Measurements from ENCODE around the gene KIF1A. TPM values are rescaled to one million over a fixed set of nuclear protein-coding genes. Genes with fewer than 3 reads are reported as not detected.

The KIF1A gene
- total RNA-seq, 1 donor from 2014 or later, result 2.0 TPM

DNA sequence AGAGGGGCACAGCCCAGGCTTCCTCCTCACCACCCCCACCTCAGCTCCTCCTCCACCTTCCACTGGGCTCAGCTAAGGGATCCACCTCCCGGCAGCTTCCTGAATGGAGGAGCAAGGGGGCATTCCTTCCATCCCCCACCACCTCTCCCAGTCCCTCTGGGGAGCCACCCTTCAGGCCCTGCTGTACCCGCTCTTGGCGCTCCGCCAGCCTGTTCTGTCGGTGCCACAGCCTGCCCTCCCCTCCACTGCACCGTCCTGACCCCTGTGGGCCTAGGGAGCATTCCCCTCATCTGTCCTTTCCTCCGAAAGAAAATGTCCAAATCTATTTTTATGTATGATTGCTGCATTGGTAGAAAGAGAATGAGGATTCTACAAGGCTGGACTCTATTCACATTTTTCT is 59.9 kb downstream of the KIF1A start:
- Histone ChIP-seq H3K4me3 (no peak overlapping the region), H3K27ac (replicated peaks) (no peak overlapping the region), H3K9me3 (replicated peaks) (no peaks in the 10 kb centered on the region), H3K27me3 (ENCODE audit: low read depth) (peaks cover 16% of the 10 kb centered on the region), H3K36me3 (no peaks in the 10 kb centered on the region), H3K4me1 (no peaks in the 10 kb centered on the region)
- TF ChIP-seq, protein P1, sequence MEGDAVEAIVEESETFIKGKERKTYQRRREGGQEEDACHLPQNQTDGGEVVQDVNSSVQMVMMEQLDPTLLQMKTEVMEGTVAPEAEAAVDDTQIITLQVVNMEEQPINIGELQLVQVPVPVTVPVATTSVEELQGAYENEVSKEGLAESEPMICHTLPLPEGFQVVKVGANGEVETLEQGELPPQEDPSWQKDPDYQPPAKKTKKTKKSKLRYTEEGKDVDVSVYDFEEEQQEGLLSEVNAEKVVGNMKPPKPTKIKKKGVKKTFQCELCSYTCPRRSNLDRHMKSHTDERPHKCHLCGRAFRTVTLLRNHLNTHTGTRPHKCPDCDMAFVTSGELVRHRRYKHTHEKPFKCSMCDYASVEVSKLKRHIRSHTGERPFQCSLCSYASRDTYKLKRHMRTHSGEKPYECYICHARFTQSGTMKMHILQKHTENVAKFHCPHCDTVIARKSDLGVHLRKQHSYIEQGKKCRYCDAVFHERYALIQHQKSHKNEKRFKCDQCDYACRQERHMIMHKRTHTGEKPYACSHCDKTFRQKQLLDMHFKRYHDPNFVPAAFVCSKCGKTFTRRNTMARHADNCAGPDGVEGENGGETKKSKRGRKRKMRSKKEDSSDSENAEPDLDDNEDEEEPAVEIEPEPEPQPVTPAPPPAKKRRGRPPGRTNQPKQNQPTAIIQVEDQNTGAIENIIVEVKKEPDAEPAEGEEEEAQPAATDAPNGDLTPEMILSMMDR (IDR thresholded peaks at IDR 0.05; ENCODE audit: borderline replicate concordance), result no peak
- intact Hi-C loops (cut with micrococcal nuclease), result no loop called here
- no peak for DNase-seq

DNA sequence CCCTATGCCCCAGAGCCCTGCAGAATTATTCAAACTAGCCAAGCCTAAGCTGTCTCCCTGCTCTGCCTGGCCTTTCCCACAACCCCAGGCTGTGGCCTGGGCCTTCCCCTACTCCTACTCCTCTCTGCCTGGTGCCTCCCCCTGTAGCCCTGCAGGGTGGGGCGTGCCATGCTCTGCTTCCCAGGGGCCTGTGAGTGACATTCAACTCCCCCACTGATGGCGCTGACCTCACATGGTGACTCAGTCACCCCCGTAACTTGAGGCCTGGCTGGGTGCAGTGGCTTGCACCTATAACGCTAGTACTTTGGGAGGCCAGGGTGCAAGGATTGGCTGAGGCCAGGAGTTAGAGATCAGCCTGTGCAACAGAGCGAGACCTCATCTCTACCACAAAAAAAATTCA is 60.6 kb downstream of the KIF1A start:
- Histone ChIP-seq H3K27ac (replicated peaks) (no peak overlapping the region), H3K4me3 (no peak overlapping the region), H3K27me3 (ENCODE audit: low read depth) (peaks cover 16% of the 10 kb centered on the region), H3K4me1 (no peaks in the 10 kb centered on the region), H3K36me3 (no peaks in the 10 kb centered on the region), H3K9me3 (replicated peaks) (no peaks in the 10 kb centered on the region)
- DNase-seq, result no peak
- TF ChIP-seq, protein P1 (IDR thresholded peaks at IDR 0.05; ENCODE audit: borderline replicate concordance), result no peak
- intact Hi-C loops (cut with micrococcal nuclease), result no loop called here

DNA sequence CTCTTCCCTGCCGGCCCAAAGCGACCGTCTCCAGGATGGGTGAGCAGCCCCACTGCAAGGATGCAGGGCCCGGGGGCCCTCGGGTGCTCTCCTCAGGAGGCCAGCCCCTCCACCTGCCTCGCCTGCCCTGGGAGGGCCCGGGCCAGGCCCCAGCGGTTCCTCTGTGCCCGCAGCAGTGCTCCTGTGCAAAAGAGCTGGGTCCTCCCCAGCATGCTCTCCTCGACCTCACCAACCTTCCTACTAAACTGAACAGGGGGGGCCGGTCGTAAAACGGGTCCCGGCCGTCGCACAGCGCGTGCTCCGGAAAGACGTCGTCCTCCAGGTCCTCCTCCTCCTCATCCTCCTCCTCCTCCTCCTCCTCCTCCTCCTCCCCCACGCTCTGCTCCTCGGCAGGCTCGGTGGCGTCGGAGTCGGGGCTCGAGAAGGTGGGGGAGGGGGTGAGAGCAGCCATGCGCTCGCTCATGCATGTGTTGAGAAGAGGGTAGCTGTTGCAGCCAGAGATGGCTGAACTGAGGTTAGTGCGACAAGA is 62.9 kb downstream of the KIF1A start:
- H3K4me1 ChIP-seq, result no peaks in the 10 kb centered on the region
- TF ChIP-seq, protein P1 (IDR thresholded peaks at IDR 0.05; ENCODE audit: borderline replicate concordance), result no peak
- intact Hi-C loops (cut with micrococcal nuclease), result no loop called here
- H3K4me3 ChIP-seq, result no peak overlapping the region
- H3K27ac ChIP-seq (replicated peaks), result no peak overlapping the region
- H3K9me3 ChIP-seq (replicated peaks), result no peaks in the 10 kb centered on the region
- peaks cover 13% of the 10 kb centered on the region for H3K27me3 ChIP-seq (ENCODE audit: low read depth)
- DNase-seq, result no peak
- H3K36me3 ChIP-seq, result no peaks in the 10 kb centered on the region

DNA sequence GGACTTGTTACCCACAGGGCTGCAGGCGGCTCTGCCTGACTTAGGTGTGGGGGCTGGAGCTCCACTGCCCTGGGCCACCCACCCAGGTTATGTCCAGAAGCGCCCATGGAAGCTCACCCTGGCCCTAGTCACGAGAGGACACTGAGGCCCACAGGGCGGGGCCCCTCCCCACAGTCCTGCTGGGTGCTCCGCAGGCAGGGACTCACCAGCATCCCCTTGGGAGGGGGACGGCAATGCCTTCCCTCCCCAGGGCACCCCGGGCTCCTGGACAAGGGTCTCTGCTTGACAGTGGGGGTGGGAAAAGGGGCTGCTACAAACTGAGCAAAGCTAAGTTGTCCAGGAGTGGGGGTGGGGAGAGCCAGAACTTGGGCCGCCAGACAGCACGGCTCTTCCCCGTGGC is 67.8 kb downstream of the KIF1A start:
- TF ChIP-seq, protein P1 (IDR thresholded peaks at IDR 0.05; ENCODE audit: borderline replicate concordance), result no peak
- Histone ChIP-seq H3K4me1 (no peaks in the 10 kb centered on the region), H3K9me3 (replicated peaks) (no peaks in the 10 kb centered on the region), H3K27me3 (ENCODE audit: low read depth) (peaks cover 28% of the 10 kb centered on the region), H3K27ac (replicated peaks) (no peak overlapping the region), H3K36me3 (no peaks in the 10 kb centered on the region), H3K4me3 (no peak overlapping the region)
- no peak for DNase-seq
- intact Hi-C loops (cut with micrococcal nuclease), result no loop called here

DNA sequence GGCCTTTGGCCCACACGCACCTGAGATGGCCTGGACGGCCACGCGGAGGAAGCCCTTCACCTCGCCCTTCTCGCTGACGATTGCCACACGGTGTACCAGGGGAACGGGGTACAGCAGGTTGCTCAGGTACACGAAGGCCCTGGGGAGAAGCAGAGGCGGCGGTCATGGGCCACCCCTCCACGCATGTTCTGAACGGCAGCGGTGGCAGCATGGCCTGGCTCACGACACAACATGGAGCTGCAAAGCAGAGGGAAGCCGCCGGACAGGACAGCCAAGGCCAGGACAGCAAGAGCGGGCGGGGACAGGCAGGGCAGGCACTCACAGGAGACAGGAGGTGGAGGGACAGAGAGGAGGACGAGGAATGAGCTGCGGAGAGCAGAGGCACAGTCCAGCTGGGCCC is 69.6 kb downstream of the KIF1A start:
- Histone ChIP-seq H3K36me3 (no peaks in the 10 kb centered on the region), H3K27me3 (ENCODE audit: low read depth) (peaks cover 32% of the 10 kb centered on the region), H3K27ac (replicated peaks) (no peak overlapping the region), H3K4me1 (no peaks in the 10 kb centered on the region), H3K4me3 (no peak overlapping the region), H3K9me3 (replicated peaks) (no peaks in the 10 kb centered on the region)
- DNase-seq, result no peak
- intact Hi-C loops (cut with micrococcal nuclease), result no loop called here
- TF ChIP-seq, protein P1 (IDR thresholded peaks at IDR 0.05; ENCODE audit: borderline replicate concordance), result no peak

Data from left ventricle myocardium inferior (tissue), 1 donor.